ENCODE measurements around the gene STARD3. TPM values are rescaled to one million over a fixed set of nuclear protein-coding genes. Genes with fewer than 3 reads are reported as not detected.

The STARD3 gene
- polyA plus RNA-seq, 2 of the 4 experiments (the other 2 are of a cell fraction), result 54.6 to 56.0 TPM

DNA sequence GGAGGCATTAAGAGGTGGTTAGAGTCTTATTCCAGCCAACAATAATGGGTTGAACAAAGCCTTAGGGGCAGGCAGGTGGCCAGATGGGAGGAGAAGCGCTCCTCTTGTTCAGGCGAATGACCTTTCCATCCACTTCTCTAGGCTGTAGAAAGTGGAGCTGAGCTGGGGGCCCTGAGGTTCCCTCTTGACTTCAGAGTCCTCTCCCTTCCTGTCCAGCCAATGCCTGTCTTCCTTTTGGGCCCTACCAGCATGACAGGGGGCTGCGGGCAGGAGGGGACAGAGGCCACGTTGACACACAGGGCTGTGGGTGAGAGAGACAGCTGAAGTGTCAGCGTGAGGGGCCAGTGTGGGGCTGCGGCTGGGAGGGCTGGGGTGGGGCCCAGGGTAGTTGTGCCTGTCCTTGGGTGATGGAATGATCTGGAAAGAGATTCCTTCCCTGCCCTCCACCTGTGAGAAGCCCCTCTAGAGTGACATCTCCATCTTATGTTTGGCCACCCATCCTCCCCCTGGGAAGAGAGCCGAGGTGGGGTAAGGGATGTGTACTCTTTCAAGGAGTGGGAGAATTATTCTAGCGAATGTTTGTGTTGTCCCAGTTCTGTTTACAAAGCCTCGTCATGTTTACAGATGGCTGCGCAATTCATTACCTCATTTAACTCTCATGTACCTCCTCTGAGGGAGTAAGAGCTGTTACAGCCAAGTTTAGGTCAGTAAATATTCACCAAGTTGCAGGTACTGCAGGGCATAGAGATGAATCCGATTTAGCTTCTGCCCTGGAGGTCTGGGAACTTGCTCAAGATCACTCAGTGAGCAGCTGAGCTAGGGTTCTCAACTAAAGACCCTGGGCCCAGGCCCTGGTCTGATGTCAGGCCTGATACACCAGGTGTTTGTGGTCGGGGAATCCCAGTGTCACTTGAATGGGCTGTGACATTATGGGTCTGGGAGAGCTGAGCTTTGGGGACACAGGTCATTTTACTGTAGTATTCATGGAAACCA is 66.3 kb downstream of the STARD3 start (continued):
- TF ChIP-seq CTCF (IDR thresholded peaks at IDR 0.05) (no peak), RAD21 (conservative IDR thresholded peaks at IDR 0.05 in 1 of 2, IDR thresholded peaks at IDR 0.05 in 1 of 2) (0 out of 5 replicates have a peak, but pooled peaks of 1 of the 2 experiments have one; percentile 5), HES2 (IDR thresholded peaks at IDR 0.05) (peak; percentile 65; the same call in 1 of the 2 replicates), BCL3 (IDR thresholded peaks at IDR 0.05) (peak; percentile 81; the same call in 2 of the 3 replicates), CEBPB (IDR thresholded peaks at IDR 0.05) (peak; percentile 79 to 95), E2F6 (IDR thresholded peaks at IDR 0.05; ENCODE audit: borderline replicate concordance, low read depth) (no peak), HOXA7 (CRISPR knock-in tag; IDR thresholded peaks at IDR 0.05) (no peak), RFX5 (IDR thresholded peaks at IDR 0.05) (no peak), MYC (IDR thresholded peaks at IDR 0.05; ENCODE audit: borderline replicate concordance, low read length) (no peak), EHF (CRISPR knock-in tag; IDR thresholded peaks at IDR 0.05) (no peak), FOXS1 (CRISPR knock-in tag; IDR thresholded peaks at IDR 0.05) (no peak), FOSL2 (IDR thresholded peaks at IDR 0.05) (no peak), FOSL2 (CRISPR knock-in tag; IDR thresholded peaks at IDR 0.05) (peak; percentile 88)

GRCh38 chr17:39703913-39704312 is 67.0 kb downstream of the STARD3 start:
- POLR2A ChIA-PET, result interaction anchor here (1.0 kb wide), 1 partner anchor 26 kb away, joined by 4 read pairs; the partner anchor contains the start of gene MIEN1
- TF ChIP-seq CBX2 (IDR thresholded peaks at IDR 0.05; ENCODE audit: borderline replicate concordance, low read depth) (no peak), NR3C1 (IDR thresholded peaks at IDR 0.05) (no peak), PBX3 (IDR thresholded peaks at IDR 0.05) (no peak), MYC (IDR thresholded peaks at IDR 0.05; ENCODE audit: borderline replicate concordance, low read length) (no peak), E2F6 (IDR thresholded peaks at IDR 0.05; ENCODE audit: borderline replicate concordance, low read depth) (no peak), FOSL2 (IDR thresholded peaks at IDR 0.05) (no peak), FOSL2 (CRISPR knock-in tag; IDR thresholded peaks at IDR 0.05) (no peak), JUNB (IDR thresholded peaks at IDR 0.05) (no peak), REST (IDR thresholded peaks at IDR 0.05) (no peak), ZFP36 (IDR thresholded peaks at IDR 0.05; ENCODE audit: borderline replicate concordance, partially characterized antibody) (no peak), HOXA7 (CRISPR knock-in tag; IDR thresholded peaks at IDR 0.05) (no peak), CHD2 (IDR thresholded peaks at IDR 0.05; ENCODE audit: low read length, partially characterized antibody) (no peak)
- TF ChIP-seq, protein P1, sequence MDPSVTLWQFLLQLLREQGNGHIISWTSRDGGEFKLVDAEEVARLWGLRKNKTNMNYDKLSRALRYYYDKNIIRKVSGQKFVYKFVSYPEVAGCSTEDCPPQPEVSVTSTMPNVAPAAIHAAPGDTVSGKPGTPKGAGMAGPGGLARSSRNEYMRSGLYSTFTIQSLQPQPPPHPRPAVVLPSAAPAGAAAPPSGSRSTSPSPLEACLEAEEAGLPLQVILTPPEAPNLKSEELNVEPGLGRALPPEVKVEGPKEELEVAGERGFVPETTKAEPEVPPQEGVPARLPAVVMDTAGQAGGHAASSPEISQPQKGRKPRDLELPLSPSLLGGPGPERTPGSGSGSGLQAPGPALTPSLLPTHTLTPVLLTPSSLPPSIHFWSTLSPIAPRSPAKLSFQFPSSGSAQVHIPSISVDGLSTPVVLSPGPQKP (IDR thresholded peaks at IDR 0.05; ENCODE audit: low read depth, low read length), result no peak
- TF ChIP-seq, protein P2, sequence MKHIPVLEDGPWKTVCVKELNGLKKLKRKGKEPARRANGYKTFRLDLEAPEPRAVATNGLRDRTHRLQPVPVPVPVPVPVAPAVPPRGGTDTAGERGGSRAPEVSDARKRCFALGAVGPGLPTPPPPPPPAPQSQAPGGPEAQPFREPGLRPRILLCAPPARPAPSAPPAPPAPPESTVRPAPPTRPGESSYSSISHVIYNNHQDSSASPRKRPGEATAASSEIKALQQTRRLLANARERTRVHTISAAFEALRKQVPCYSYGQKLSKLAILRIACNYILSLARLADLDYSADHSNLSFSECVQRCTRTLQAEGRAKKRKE (CRISPR knock-in tag; IDR thresholded peaks at IDR 0.05; ENCODE audit: low read depth), result no peak
- no peak for ATAC-seq

More at GRCh38 chr17:39703913-39704312, 67.0 kb downstream of the STARD3 start:
- peak overlapping the region; percentile 81 for H3K4me2 ChIP-seq
- H3K9me3 ChIP-seq, result no peaks in the 10 kb centered on the region
- CTCF ChIA-PET, result interaction anchor here (0.6 to 50.7 kb wide), 7 partner anchors 11 to 66 kb away, joined by 3 to 1391 read pairs (median 4); partner anchors contain the start of genes MIEN1, PGAP3, PNMT and PPP1R1B
- no peak for FAIRE-seq
- peaks cover 65% of the 10 kb centered on the region for H3K4me1 ChIP-seq
- DNase-seq (ENCODE audit: low read depth in 1 of 2, low spot score in 1 of 2), result no peak
- no peak overlapping the region for H3K4me3 ChIP-seq
- peak overlapping the region; percentile 39 to 49 for H3K27ac ChIP-seq
- WGBS (ENCODE audit: missing lambda C conversion rate), result 95% methylated on average over 5 of the region's 5 CpGs
